Measurements from ENCODE around the gene ELL2.
"Not testable (repeated sequence)": the region's sequence is repeated elsewhere in the genome, so short reads cannot be mapped to it uniquely, and the experiment has no call there.

The ELL2 gene

GRCh38 chr5:95838001-95838520 lies 123.6 kb downstream of the ELL2 start:
- DNase-seq (ENCODE audit: low read depth in 2 of 2), result no peak

DNA sequence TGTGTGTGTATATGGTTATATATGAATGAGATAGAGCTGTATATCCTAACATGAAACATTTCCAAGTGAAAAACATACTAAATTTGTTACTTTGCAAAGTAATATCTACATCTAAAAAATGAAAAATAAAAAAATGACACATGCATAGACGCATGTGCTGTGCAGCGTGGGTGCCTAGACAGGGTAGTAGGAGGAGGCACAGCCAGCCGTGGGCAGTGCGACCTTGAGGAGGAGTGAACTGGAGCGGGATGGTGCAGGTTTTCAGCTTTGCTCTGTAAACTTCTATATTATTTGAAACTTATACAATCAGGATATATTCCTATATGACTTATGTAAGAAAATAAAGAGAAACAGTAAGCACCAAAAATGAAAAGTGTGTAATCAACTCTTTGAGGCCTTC lies 124.2 kb downstream of the ELL2 start:
- DNase-seq (ENCODE audit: low read depth in 2 of 2), result no peak

DNA sequence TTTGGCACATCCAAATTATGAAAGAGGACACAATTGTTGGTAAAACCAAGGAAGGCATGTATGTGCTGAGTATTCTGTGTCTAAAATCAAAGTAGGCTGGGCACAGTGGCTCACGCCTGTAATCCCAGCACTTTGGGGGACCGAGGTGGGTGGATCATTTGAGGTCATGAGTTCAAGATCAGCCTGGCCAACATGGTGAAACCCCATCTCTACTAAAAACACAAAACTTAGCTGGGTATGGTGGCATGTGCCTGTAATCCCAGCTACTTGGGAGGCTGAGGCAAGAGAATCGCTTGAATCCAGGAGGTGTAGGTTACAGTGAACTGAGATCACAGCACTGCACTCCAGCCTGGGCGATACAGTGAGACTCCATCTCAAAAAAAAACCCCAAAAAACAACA lies 124.7 kb downstream of the ELL2 start:
- DNase-seq (ENCODE audit: low read depth in 2 of 2), result not testable (repeated sequence)

- DNase-seq (ENCODE audit: low read depth in 2 of 2), result no peak
Measured at GRCh38 chr5:95836544-95836943, 125.1 kb downstream of the ELL2 start.

DNA sequence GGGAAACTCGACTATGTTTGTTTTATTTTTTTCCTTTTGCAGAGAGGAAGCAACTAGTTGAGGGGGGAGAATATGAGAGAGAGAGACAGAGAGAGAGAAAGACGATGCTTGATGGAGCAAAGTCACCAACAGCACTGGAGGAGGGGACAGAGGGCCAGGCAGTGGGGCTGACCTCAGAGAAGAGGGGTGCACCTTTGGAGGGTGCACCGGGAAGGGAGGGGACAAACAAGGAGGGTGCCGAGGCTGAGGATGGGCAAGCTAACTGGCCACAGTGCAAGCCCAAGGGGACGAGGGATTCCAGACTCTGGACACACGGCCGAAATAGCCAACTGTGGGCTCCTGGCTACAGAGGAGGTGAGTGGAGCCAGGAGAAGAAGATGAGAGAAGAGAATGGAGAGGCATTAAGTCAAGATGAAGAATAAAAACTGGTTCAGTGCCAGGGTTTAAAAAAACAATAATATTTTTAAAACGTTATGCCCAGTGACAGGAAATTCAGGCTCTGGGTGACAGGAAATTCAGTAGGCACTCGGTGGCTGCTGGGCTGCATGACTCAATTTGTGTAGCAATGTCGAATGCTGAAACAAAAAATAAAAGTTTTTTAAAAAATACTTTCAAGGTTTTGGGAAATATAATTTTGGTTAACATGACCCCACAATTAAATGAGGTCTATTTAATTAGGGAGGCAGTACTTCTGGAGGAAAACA lies 125.8 kb downstream of the ELL2 start:
- DNase-seq (ENCODE audit: low read depth in 2 of 2), result no peak

Data from activated CD4-positive, alpha-beta T cell treated with anti-CD3 and anti-CD28 coated beads for 24 hours (primary cell).